ENCODE data around the gene GZF1. TPM values are rescaled to one million over a fixed set of nuclear protein-coding genes. Genes with fewer than 3 reads are reported as not detected.

The GZF1 gene
- total RNA-seq, 2 donors from 2014 or later: 14.9 TPM

DNA sequence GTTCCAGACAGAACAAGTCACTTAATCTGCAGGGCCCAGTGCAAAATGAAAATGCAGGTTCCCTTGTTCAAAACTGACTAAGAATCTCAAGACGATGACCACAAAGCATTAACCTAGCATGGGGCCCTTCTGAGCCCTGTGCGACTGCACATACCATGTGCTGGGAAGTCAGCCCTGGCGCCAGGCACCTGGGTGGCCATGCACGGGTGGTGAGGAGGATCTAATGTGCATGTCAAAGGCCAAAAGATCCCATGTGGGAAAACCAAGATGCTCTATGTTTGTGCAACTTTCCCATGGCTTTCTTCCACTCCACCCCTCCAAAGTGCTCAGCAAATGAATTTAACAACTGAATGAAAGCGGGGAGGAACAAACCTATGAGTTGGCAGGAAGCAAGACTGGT lies 44.9 kb upstream of the GZF1 start:
- Histone ChIP-seq H3K27ac (no peak overlapping the region), H3K27me3 (no peaks in the 10 kb centered on the region), H3K4me1 (peaks cover 0 to 14% of the 10 kb centered on the region in 2 donors), H3K4me3 (no peak overlapping the region), H3K36me3 (no peaks in the 10 kb centered on the region), H3K9me3 (peaks cover 0 to 7% of the 10 kb centered on the region in 2 donors)
- TF ChIP-seq, protein P1, sequence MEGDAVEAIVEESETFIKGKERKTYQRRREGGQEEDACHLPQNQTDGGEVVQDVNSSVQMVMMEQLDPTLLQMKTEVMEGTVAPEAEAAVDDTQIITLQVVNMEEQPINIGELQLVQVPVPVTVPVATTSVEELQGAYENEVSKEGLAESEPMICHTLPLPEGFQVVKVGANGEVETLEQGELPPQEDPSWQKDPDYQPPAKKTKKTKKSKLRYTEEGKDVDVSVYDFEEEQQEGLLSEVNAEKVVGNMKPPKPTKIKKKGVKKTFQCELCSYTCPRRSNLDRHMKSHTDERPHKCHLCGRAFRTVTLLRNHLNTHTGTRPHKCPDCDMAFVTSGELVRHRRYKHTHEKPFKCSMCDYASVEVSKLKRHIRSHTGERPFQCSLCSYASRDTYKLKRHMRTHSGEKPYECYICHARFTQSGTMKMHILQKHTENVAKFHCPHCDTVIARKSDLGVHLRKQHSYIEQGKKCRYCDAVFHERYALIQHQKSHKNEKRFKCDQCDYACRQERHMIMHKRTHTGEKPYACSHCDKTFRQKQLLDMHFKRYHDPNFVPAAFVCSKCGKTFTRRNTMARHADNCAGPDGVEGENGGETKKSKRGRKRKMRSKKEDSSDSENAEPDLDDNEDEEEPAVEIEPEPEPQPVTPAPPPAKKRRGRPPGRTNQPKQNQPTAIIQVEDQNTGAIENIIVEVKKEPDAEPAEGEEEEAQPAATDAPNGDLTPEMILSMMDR (IDR thresholded peaks at IDR 0.05): no peak
- DNase-seq (ENCODE audit: low spot score): no peak

DNA sequence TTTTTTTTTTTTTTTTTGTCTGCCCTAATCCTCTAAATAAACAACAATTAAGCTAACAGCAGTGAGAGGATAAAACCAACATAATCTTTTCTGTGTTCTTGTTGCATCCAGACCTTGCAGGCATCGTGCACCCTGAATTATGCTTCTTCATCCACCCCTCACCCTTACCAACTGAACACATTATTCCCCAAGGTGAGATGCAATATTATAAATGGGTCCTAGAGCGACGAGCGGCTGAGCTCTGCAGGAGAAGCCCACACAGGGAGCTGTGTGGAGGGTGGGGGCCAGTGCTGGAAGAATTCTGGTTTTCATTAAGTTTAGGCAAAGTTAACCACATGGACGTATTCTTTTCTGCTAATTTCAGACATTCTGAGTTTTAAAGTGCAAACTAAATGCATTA lies 43.6 kb upstream of the GZF1 start:
- no peaks in the 10 kb centered on the region for H3K36me3 ChIP-seq
- H3K4me1 ChIP-seq: peaks cover 0 to 8% of the 10 kb centered on the region in 2 donors
- no peak for DNase-seq (ENCODE audit: low spot score)
- TF ChIP-seq, protein P1 (IDR thresholded peaks at IDR 0.05): no peak
- no peak overlapping the region for H3K4me3 ChIP-seq
- H3K27ac ChIP-seq: no peak overlapping the region
- no peaks in the 10 kb centered on the region for H3K27me3 ChIP-seq
- peaks cover 0 to 7% of the 10 kb centered on the region in 2 donors for H3K9me3 ChIP-seq

DNA sequence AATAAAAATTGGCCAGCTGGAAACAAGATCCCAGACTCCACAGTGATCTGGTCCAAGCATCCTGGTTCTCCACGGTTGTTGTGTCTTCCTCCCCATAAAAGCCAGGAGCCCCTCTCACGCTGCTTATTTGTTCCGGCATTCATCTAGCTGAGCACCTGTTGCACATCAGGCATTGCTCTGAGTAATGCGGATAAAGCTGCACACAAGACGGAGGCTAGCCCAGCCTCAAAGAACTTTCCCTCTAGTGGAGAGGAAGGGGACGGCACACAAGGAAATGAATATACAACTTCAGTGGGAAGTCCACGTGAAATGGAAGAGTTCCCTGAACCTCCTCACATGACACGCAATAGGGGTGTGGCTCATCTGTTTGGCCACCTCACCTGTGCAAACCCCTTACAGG lies 41.7 kb upstream of the GZF1 start:
- TF ChIP-seq, protein P1 (IDR thresholded peaks at IDR 0.05): peak in 1 of 2 donors; percentile 38
- no peaks in the 10 kb centered on the region for H3K36me3 ChIP-seq
- H3K27me3 ChIP-seq: no peaks in the 10 kb centered on the region
- H3K4me1 ChIP-seq: no peaks in the 10 kb centered on the region
- no peak for DNase-seq (ENCODE audit: low spot score)
- H3K9me3 ChIP-seq: peaks cover 0 to 7% of the 10 kb centered on the region in 2 donors
- no peak overlapping the region for H3K4me3 ChIP-seq
- no peak overlapping the region for H3K27ac ChIP-seq

DNA sequence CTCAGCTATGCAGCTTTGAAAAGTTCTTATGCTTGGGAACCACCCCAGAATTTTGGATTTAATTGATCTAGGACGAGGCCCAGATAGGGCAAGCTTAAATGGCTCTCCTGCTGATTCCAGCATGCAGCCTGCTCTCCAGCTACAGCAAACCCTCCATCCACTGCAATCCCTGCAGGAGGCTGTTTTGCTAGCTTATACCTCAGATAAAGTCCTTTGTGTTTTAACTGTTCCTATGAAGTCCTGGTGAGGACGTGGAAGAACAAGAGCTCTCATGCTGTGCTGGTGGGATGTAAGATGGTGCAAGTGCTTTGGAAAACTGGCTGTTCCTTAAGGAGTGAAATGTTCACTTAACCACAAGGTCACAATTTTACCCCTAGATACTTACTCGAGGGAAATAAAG lies 36.9 kb upstream of the GZF1 start:
- H3K36me3 ChIP-seq: no peaks in the 10 kb centered on the region
- no peak overlapping the region for H3K27ac ChIP-seq
- DNase-seq (ENCODE audit: low spot score): no peak
- peaks cover 0 to 10% of the 10 kb centered on the region in 2 donors for H3K9me3 ChIP-seq
- H3K4me1 ChIP-seq: no peaks in the 10 kb centered on the region
- TF ChIP-seq, protein P1 (IDR thresholded peaks at IDR 0.05): no peak
- H3K27me3 ChIP-seq: no peaks in the 10 kb centered on the region
- no peak overlapping the region for H3K4me3 ChIP-seq

DNA sequence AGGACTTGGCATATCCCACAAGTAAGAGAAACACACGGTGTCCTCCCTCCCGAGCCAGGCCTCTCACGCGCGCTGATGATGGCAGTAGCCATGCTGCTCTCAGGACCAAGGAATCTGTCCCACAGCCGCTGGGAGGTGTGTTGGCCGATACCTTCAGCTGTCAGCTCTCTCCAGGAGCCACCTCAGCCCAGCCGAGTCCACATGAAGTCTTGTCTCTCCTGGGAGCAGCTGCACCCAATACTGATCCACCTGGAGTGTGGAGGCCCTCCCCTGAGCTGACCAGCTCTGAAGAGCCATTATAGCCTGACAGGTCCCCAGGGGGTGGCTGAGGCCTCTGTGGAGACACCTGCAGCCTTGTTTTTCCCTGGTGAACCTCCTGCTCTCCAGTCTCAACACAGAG lies 35.2 kb upstream of the GZF1 start:
- H3K27ac ChIP-seq: no peak overlapping the region
- H3K9me3 ChIP-seq: peaks cover 0 to 3% of the 10 kb centered on the region in 2 donors
- no peaks in the 10 kb centered on the region for H3K4me1 ChIP-seq
- no peaks in the 10 kb centered on the region for H3K27me3 ChIP-seq
- no peak overlapping the region for H3K4me3 ChIP-seq
- DNase-seq (ENCODE audit: low spot score): no peak
- TF ChIP-seq, protein P1 (IDR thresholded peaks at IDR 0.05): no peak
- H3K36me3 ChIP-seq: no peaks in the 10 kb centered on the region

DNA sequence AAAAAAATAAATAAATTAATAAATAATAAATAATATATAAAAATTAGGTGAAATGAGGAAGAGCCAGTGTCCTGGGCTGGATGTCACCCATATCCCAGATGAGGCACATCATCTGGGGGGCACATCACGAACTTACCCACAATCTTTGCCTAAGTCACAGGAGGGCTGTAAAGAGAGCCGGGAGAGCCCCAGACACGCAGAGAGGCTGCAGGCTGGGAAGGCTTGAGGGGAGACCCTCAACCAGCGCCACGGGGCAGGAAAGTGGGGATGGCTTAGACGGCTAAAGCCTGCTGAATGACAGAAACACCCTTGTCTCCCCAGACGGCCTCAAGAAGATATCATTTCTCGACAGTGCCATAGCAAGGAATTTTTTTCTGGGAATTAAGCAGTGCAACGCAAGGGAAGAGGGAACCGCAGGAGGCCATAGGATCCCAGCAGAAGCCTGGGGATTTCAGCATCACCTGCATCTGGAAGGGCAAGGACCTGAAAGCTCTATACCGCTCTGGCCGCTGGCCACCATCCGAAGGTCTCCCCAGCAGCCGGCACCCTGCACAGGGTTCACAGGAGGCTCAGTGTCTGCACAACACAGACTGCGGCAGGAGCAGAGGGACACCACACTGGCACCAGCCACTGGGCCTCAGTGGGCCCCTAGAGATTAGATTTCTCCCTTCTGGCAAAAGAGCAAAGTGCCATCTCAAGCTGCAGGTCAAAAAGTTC lies 34.2 kb upstream of the GZF1 start:
- peaks cover 0 to 3% of the 10 kb centered on the region in 2 donors for H3K9me3 ChIP-seq
- H3K27me3 ChIP-seq: no peaks in the 10 kb centered on the region
- no peak for DNase-seq (ENCODE audit: low spot score)
- H3K4me1 ChIP-seq: no peaks in the 10 kb centered on the region
- no peaks in the 10 kb centered on the region for H3K36me3 ChIP-seq
- TF ChIP-seq, protein P1 (IDR thresholded peaks at IDR 0.05): no peak
- H3K4me3 ChIP-seq: no peak overlapping the region
- no peak overlapping the region for H3K27ac ChIP-seq

Measured in right atrium auricular region (tissue), 2 donors.